Astrocyte (in vitro differentiated cells and primary cell): ENCODE data around the gene FAP.

ENCODE experiments used
- CTCF ChIP-seq: IDR thresholded peaks from 2 replicates; pipeline ENCODE4 v1.5.1; 2011; ENCODE audit warnings: low read depth, mild to moderate bottlenecking, inconsistent platforms, low read length, moderate library complexity; ENCODE audit not compliant: insufficient read depth
- EZH2 ChIP-seq: IDR thresholded peaks from 2 replicates; pipeline ENCODE4 v1.6.1; 2012; ENCODE audit warnings: mild to moderate bottlenecking, low read length, inconsistent platforms; ENCODE audit not compliant: insufficient read depth

DNA sequence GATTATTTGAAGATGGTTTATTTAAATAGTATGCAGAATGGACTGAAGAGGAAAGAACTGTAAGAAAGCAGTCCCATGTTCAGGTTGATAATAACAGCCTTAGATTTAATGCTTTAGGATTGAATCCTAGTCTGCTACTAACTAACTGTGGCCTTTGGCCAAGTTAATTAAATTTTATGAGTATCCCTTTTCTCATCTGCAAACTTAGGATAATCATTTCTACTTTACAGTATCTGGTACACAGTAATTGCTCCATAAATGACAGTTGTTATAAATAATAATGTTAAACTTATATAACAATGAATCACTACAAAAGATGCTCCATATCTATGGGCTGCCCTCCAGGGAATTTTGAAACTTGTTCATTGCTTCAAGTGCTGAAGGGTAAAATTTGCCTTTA, 41.0 kb downstream of the FAP start:
- TF ChIP-seq EZH2: no peak
- no peak for TF ChIP-seq CTCF
